NCI-H2171 (cell line): ENCODE data around the gene DIDO1.

Experiments
- DNase-seq: peaks from one replicate; lab custom pipeline; 2025; lab: John Stamatoyannopoulos, UW

DIDO1 gene

GRCh38 chr20:62951143-62951895 lies 25.0 kb upstream of the DIDO1 start:
- DNase-seq = no peak

- DNase-seq = no peak
Measured at GRCh38 chr20:62950741-62951140, 24.4 kb upstream of the DIDO1 start.

GRCh38 chr20:62949962-62950361 lies 23.7 kb upstream of the DIDO1 start:
- no peak for DNase-seq

GRCh38 chr20:62949153-62949821 lies 23.0 kb upstream of the DIDO1 start:
- no peak for DNase-seq

GRCh38 chr20:62947532-62948300 lies 21.4 kb upstream of the DIDO1 start:
- no peak for DNase-seq

- DNase-seq = no peak
Measured at GRCh38 chr20:62946918-62947317, 20.6 kb upstream of the DIDO1 start.

- no peak for DNase-seq
Measured at GRCh38 chr20:62945771-62946339, 19.6 kb upstream of the DIDO1 start.

GRCh38 chr20:62944746-62945145 lies 18.4 kb upstream of the DIDO1 start:
- DNase-seq = no peak

GRCh38 chr20:62944184-62944583 lies 17.9 kb upstream of the DIDO1 start:
- no peak for DNase-seq

- DNase-seq = no peak
Measured at GRCh38 chr20:62943396-62943795, 17.1 kb upstream of the DIDO1 start.

GRCh38 chr20:62942456-62942855 lies 16.2 kb upstream of the DIDO1 start:
- no peak for DNase-seq

GRCh38 chr20:62941792-62942191 lies 15.5 kb upstream of the DIDO1 start:
- DNase-seq = no peak

GRCh38 chr20:62940875-62941274 lies 14.6 kb upstream of the DIDO1 start:
- no peak for DNase-seq

- no peak for DNase-seq
Measured at GRCh38 chr20:62938105-62938888, 12.0 kb upstream of the DIDO1 start, which contains the start of gene GID8. TSS of gene GID8 (plus strand) at chr20:62938147. CDS start at chr20:62941503, 3,356 bp downstream.

GRCh38 chr20:62937268-62938104 lies 11.2 kb upstream of the DIDO1 start:
- DNase-seq = peak; percentile 96

GRCh38 chr20:62935968-62936585 lies 9.8 kb upstream of the DIDO1 start:
- DNase-seq = no peak

- no peak for DNase-seq
Measured at GRCh38 chr20:62935204-62935967, 9.1 kb upstream of the DIDO1 start.

- DNase-seq = no peak
Measured at GRCh38 chr20:62933966-62934365, 7.7 kb upstream of the DIDO1 start.

- DNase-seq = no peak
Measured at GRCh38 chr20:62931464-62931863, 5.2 kb upstream of the DIDO1 start.
